SK-N-SH treated with all-trans-retinoic acid at 6 μM for 48 hours (cell line): Measurements from ENCODE around the gene SHB.

Experiments
- ATAC-seq: fragments of 200-7000 bp; cut with Tn5 transposase; 3 replicates; pipeline ENCODE4 v1.9.1; 2020; ENCODE audit warnings: mild to moderate bottlenecking, moderate library complexity
- ARNTL ChIP-seq: fragments of 450-650 bp; formaldehyde crosslinking; IDR thresholded peaks from 2 replicates; pipeline ENCODE4 v1.5.0; 2020; ENCODE audit warnings: low read depth, mild to moderate bottlenecking, moderate library complexity, borderline replicate concordance
- BACH2 ChIP-seq: fragments of 250-450 bp; sonication (Bioruptor Pico); IDR thresholded peaks from 2 replicates; pipeline ENCODE4 v1.9.0; 2021; ENCODE audit warnings: mild to moderate bottlenecking, borderline replicate concordance
- CSDC2 ChIP-seq: fragments of 250-450 bp; sonication (Bioruptor Pico); IDR thresholded peaks from 2 replicates; pipeline ENCODE4 v1.5.0; 2020; ENCODE audit warnings: mild to moderate bottlenecking, moderate library complexity
- GLIS3 ChIP-seq: fragments of 250-450 bp; sonication (Bioruptor Pico); IDR thresholded peaks from 2 replicates; pipeline ENCODE4 v1.5.0; 2020; ENCODE audit warnings: mild to moderate bottlenecking, moderate library complexity
- POU6F1 ChIP-seq: fragments of 250-450 bp; sonication (Bioruptor Pico); IDR thresholded peaks from 2 replicates; pipeline ENCODE4 v1.8.0; 2021; ENCODE audit warnings: low read depth, mild to moderate bottlenecking, moderate library complexity, borderline replicate concordance
- PPARA ChIP-seq: fragments of 250-450 bp; sonication (Bioruptor Pico); IDR thresholded peaks from 2 replicates; pipeline ENCODE4 v1.5.0; 2020; ENCODE audit warnings: mild to moderate bottlenecking, borderline replicate concordance
- RARB ChIP-seq: fragments of 250-450 bp; sonication (Bioruptor Pico); IDR thresholded peaks from 2 replicates; pipeline ENCODE4 v1.8.0; 2021; ENCODE audit warnings: mild to moderate bottlenecking, moderate library complexity
- SNAI2 ChIP-seq: fragments of 250-450 bp; sonication (Bioruptor Pico); IDR thresholded peaks from 2 replicates; pipeline ENCODE4 v1.5.0; 2020; ENCODE audit warnings: mild to moderate bottlenecking, moderate library complexity
- TCF4 ChIP-seq: fragments of 250-450 bp; sonication (Bioruptor Pico); IDR thresholded peaks from 2 replicates; pipeline ENCODE4 v1.8.0; 2021; ENCODE audit warnings: mild to moderate bottlenecking, moderate library complexity, borderline replicate concordance
- TOX ChIP-seq: fragments of 250-450 bp; sonication (Bioruptor Pico); IDR thresholded peaks from 2 replicates; pipeline ENCODE4 v1.8.0; 2021; ENCODE audit warnings: mild to moderate bottlenecking, moderate library complexity, borderline replicate concordance
- TSHZ2 ChIP-seq: fragments of 250-450 bp; sonication (Bioruptor Pico); IDR thresholded peaks from 2 replicates; pipeline ENCODE4 v1.5.0; 2020; ENCODE audit warnings: mild to moderate bottlenecking, moderate library complexity
- ZC3H10 ChIP-seq: fragments of 250-450 bp; sonication (Bioruptor Pico); IDR thresholded peaks from 2 replicates; pipeline ENCODE4 v1.5.1; 2021; ENCODE audit warnings: mild to moderate bottlenecking, moderate library complexity
- ZFP3 ChIP-seq: fragments of 250-450 bp; sonication (Bioruptor Pico); IDR thresholded peaks from 2 replicates; pipeline ENCODE4 v1.5.0; 2020; ENCODE audit warnings: mild to moderate bottlenecking, moderate library complexity
- ZFP30 ChIP-seq: fragments of 450-650 bp; formaldehyde crosslinking; IDR thresholded peaks from 2 replicates; pipeline ENCODE4 v1.5.0; 2022; ENCODE audit warnings: mild to moderate bottlenecking, moderate library complexity
- ZNF565 ChIP-seq: fragments of 450-650 bp; formaldehyde crosslinking; conservative IDR thresholded peaks from 2 replicates; pipeline ENCODE4 v1.5.0; 2020; ENCODE audit warnings: low read depth, mild to moderate bottlenecking, moderate library complexity
- ZNF70 ChIP-seq: fragments of 450-650 bp; formaldehyde crosslinking; IDR thresholded peaks from 2 replicates; pipeline ENCODE4 v1.5.0; 2020; ENCODE audit warnings: mild to moderate bottlenecking, moderate library complexity
- ZNF8 ChIP-seq: fragments of 450-650 bp; formaldehyde crosslinking; IDR thresholded peaks from 2 replicates; pipeline ENCODE4 v1.5.0; 2020; ENCODE audit warnings: mild to moderate bottlenecking, moderate library complexity
- TF ChIP-seq, protein P1 (sequence below): fragments of 250-450 bp; sonication (Bioruptor Pico); IDR thresholded peaks from 2 replicates; pipeline ENCODE4 v1.5.1; 2021; ENCODE audit warnings: mild to moderate bottlenecking, moderate library complexity
- TF ChIP-seq, protein P2 (sequence below): fragments of 250-450 bp; sonication (Bioruptor Pico); IDR thresholded peaks from 2 replicates; pipeline ENCODE4 v1.8.0; 2020; ENCODE audit warnings: mild to moderate bottlenecking, moderate library complexity, borderline replicate concordance

The SHB gene

DNA sequence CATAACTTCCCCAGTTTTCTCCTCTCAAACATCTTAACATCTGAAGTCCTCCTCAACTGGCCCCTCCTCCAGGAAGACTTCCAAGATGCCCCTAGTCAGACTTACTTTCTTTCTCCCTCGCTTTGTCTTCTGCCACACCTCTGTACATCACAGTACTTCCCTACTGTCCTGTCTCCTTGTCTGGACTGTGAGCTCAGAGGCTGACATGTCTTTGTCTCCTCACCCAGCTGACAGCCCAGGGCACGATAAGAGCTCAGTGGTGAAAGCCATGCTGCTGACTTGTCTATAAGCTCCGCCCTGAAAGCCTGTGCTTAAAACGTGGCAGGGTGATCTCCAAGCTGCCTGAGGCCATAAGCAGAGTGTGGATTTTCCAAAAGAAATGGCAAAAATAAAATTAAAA is 132.1 kb downstream of the SHB start:
- TF ChIP-seq TSHZ2 (0 out of 2 replicates have a peak, but pooled peaks have one; percentile 41), ZFP30 (no peak)
- peak; percentile 65 for ATAC-seq

DNA sequence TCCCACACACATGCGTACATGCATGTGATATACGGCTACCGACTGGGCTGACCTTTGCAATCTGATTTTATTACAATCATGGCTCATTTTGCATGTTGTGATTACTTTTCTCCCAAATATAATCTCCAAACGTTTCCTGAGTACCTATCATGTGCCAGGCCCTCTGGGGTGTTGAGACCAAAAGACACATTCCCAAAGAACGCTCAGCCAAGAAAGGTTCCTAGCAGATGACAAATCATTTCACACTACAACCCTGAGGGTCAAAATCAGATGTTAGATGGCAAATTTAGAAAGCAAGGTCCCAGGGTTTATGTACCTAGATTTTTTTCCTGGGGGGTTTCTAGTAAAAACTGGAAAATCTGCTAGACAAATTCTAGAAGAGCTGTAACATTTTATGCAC is 132.7 kb downstream of the SHB start:
- ATAC-seq: no peak
- TF ChIP-seq RARB (CRISPR knock-in tag) (no peak), TCF4 (no peak), TOX (no peak), POU6F1 (CRISPR knock-in tag) (no peak), ZNF565 (CRISPR knock-in tag) (no peak), ZNF8 (CRISPR knock-in tag) (no peak), TSHZ2 (no peak), ZFP30 (no peak), SNAI2 (CRISPR knock-in tag) (no peak), GLIS3 (CRISPR knock-in tag) (no peak), ZNF70 (CRISPR knock-in tag) (no peak), ZC3H10 (CRISPR knock-in tag) (no peak), ZFP3 (CRISPR knock-in tag) (no peak), BACH2 (CRISPR knock-in tag) (no peak), CSDC2 (CRISPR knock-in tag) (no peak), PPARA (CRISPR knock-in tag) (no peak)
- TF ChIP-seq, protein P1, sequence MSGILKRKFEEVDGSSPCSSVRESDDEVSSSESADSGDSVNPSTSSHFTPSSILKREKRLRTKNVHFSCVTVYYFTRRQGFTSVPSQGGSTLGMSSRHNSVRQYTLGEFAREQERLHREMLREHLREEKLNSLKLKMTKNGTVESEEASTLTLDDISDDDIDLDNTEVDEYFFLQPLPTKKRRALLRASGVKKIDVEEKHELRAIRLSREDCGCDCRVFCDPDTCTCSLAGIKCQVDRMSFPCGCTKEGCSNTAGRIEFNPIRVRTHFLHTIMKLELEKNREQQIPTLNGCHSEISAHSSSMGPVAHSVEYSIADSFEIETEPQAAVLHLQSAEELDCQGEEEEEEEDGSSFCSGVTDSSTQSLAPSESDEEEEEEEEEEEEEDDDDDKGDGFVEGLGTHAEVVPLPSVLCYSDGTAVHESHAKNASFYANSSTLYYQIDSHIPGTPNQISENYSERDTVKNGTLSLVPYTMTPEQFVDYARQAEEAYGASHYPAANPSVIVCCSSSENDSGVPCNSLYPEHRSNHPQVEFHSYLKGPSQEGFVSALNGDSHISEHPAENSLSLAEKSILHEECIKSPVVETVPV (CRISPR knock-in tag): no peak
- TF ChIP-seq, all 23 proteins: peak for 0

DNA sequence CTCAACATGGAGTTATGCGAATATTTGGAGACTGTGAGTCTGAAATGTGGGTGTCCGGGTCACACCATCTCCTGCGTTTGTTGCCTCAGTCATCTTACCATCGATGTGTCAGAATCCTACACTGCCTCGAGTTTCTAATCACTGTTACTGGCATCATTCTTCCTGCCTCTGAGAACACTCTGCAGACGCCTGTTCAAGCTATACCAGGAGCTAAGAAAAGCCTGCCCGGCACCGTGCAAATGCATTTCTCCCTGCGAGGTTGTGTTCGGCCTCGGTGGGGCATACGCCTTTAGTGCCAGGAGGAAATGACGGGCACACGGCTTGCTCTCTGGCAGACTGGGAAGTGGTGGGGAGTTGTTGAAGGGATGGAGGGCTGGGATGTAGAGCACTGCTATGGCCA is 133.9 kb downstream of the SHB start:
- no peak for ATAC-seq
- TF ChIP-seq ARNTL (CRISPR knock-in tag) (no peak), ZNF565 (CRISPR knock-in tag) (no peak), BACH2 (CRISPR knock-in tag) (no peak)
- TF ChIP-seq, protein P2, sequence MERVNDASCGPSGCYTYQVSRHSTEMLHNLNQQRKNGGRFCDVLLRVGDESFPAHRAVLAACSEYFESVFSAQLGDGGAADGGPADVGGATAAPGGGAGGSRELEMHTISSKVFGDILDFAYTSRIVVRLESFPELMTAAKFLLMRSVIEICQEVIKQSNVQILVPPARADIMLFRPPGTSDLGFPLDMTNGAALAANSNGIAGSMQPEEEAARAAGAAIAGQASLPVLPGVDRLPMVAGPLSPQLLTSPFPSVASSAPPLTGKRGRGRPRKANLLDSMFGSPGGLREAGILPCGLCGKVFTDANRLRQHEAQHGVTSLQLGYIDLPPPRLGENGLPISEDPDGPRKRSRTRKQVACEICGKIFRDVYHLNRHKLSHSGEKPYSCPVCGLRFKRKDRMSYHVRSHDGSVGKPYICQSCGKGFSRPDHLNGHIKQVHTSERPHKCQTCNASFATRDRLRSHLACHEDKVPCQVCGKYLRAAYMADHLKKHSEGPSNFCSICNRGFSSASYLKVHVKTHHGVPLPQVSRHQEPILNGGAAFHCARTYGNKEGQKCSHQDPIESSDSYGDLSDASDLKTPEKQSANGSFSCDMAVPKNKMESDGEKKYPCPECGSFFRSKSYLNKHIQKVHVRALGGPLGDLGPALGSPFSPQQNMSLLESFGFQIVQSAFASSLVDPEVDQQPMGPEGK (CRISPR knock-in tag): no peak
